ENCODE data around the gene NUP93.
A peak's percentile ranks its signal among the peaks of the same experiment; 100 is the strongest.

NUP93 gene

DNA sequence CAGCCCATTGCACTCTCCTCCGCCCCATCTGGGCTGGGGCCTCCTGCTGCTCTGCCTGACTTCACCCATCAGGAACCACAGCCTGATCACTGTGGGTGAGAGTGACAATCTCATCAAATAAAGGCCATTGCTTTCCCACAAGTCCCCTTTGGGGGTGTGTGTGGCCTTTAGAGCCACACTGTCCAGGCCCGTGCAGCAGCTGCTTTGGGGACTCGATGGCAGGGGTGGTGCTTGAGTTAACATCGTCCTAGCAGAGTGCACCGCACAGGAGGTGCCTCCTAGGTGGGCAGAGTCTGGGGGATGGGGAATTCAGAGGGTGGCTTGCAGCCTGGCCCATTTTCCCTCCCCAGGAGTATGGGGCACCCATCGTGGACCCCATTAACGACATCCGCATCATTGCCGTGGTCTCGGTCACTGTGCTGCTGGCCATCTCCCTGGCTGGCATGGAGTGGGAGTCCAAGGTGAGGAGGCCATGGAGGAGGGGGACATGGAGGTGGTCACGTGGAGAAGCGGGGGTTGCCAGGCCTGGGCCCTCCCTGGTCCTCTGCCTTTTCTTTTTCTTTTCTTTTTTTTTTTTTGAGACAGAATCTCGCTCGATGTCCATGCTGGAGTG, 140.5 kb downstream of the NUP93 start:
- H3K27me3 ChIP-seq (ENCODE audit: insufficient read depth, insufficient read length): no peaks in the 10 kb centered on the region
- TF ChIP-seq YY1 (IDR thresholded peaks at IDR 0.05; ENCODE audit: insufficient read depth, insufficient read length) (no peak), ZNF274 (IDR thresholded peaks at IDR 0.05; ENCODE audit: low read depth, low read length) (no peak), SUZ12 (IDR thresholded peaks at IDR 0.05; ENCODE audit: extremely low read depth, insufficient read depth, insufficient read length) (no peak)
- peaks cover 3% of the 10 kb centered on the region for H3K4me1 ChIP-seq (ENCODE audit: insufficient read depth, insufficient read length)
- H3K9ac ChIP-seq (ENCODE audit: insufficient read length, low read depth): no peak overlapping the region
- no peak overlapping the region for H3K4me3 ChIP-seq (ENCODE audit: insufficient read length, low read depth)
- H3K9me3 ChIP-seq (ENCODE audit: insufficient read depth, low read length): no peaks in the 10 kb centered on the region
- no peaks in the 10 kb centered on the region for H3K36me3 ChIP-seq (ENCODE audit: insufficient read depth, insufficient read length, low read length)
- no peak for DNase-seq (ENCODE audit: low read depth, low spot score)

DNA sequence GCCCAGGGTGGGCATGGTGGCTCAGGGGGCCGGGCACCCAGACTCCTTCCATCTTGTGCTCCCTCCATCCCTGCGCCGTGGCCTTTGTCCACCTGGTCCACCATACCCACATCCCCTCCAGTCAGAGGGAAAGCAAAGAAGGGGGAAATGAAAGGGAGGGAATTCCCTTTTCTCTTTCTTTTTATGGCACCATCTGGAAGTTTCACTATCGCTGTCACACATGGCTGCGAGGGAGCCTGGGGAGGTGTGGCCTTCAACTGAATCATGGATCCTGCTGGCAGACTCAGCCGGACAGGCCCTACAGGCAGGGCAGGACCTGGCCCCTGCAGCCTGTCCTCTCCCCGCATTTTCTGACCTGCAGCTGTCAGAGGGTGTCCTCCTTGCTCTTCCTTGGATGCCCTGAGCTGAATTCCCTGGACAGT, 141.3 kb downstream of the NUP93 start:
- Histone ChIP-seq H3K9me3 (ENCODE audit: insufficient read depth, low read length) (no peaks in the 10 kb centered on the region), H3K36me3 (ENCODE audit: insufficient read depth, insufficient read length, low read length) (no peaks in the 10 kb centered on the region), H3K4me1 (ENCODE audit: insufficient read depth, insufficient read length) (peaks cover 3% of the 10 kb centered on the region), H3K9ac (ENCODE audit: insufficient read length, low read depth) (peak overlapping the region; percentile 3), H3K27me3 (ENCODE audit: insufficient read depth, insufficient read length) (no peaks in the 10 kb centered on the region), H3K4me3 (ENCODE audit: insufficient read length, low read depth) (no peak overlapping the region)
- TF ChIP-seq ZNF274 (IDR thresholded peaks at IDR 0.05; ENCODE audit: low read depth, low read length) (no peak), SUZ12 (IDR thresholded peaks at IDR 0.05; ENCODE audit: extremely low read depth, insufficient read depth, insufficient read length) (no peak), YY1 (IDR thresholded peaks at IDR 0.05; ENCODE audit: insufficient read depth, insufficient read length) (no peak)
- no peak for DNase-seq (ENCODE audit: low read depth, low spot score)

- TF ChIP-seq SUZ12 (IDR thresholded peaks at IDR 0.05; ENCODE audit: extremely low read depth, insufficient read depth, insufficient read length): no peak
- no peak for TF ChIP-seq YY1 (IDR thresholded peaks at IDR 0.05; ENCODE audit: insufficient read depth, insufficient read length)
- TF ChIP-seq ZNF274 (IDR thresholded peaks at IDR 0.05; ENCODE audit: low read depth, low read length): no peak
- no peaks in the 10 kb centered on the region for H3K9me3 ChIP-seq (ENCODE audit: insufficient read depth, low read length)
- no peak overlapping the region for H3K4me3 ChIP-seq (ENCODE audit: insufficient read length, low read depth)
- H3K27me3 ChIP-seq (ENCODE audit: insufficient read depth, insufficient read length): no peaks in the 10 kb centered on the region
- no peak for DNase-seq (ENCODE audit: low read depth, low spot score)
- H3K4me1 ChIP-seq (ENCODE audit: insufficient read depth, insufficient read length): peaks cover 3% of the 10 kb centered on the region
- H3K36me3 ChIP-seq (ENCODE audit: insufficient read depth, insufficient read length, low read length): no peaks in the 10 kb centered on the region
- H3K9ac ChIP-seq (ENCODE audit: insufficient read length, low read depth): no peak overlapping the region
Observed at GRCh38 chr16:56872863-56873391, 143.0 kb downstream of the NUP93 start.

DNA sequence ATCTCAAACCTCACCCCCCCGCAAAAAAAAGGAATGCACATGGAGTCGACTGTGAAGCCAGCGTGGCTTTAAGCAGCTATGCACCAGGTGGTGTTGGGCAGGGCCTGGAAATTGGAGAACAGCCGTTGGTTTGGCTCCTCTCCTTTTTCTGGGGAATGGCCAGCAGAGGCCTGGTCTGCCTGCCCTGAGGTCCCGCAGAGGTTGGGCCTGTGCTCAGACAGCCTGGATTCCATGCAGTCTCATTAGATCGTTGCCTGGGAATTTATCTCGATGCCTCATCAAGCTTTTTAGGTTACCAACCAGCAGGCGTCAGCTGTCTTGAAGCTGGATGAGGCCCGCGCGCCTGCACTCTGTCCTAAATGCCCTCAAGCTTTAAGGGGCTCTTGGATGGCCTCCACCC, 144.9 kb downstream of the NUP93 start:
- Histone ChIP-seq H3K9me3 (ENCODE audit: insufficient read depth, low read length) (no peaks in the 10 kb centered on the region), H3K36me3 (ENCODE audit: insufficient read depth, insufficient read length, low read length) (no peaks in the 10 kb centered on the region), H3K9ac (ENCODE audit: insufficient read length, low read depth) (no peak overlapping the region), H3K4me3 (ENCODE audit: insufficient read length, low read depth) (no peak overlapping the region), H3K4me1 (ENCODE audit: insufficient read depth, insufficient read length) (peaks cover 3% of the 10 kb centered on the region), H3K27me3 (ENCODE audit: insufficient read depth, insufficient read length) (no peaks in the 10 kb centered on the region)
- DNase-seq (ENCODE audit: low read depth, low spot score): no peak
- no peak for TF ChIP-seq YY1 (IDR thresholded peaks at IDR 0.05; ENCODE audit: insufficient read depth, insufficient read length)
- no peak for TF ChIP-seq ZNF274 (IDR thresholded peaks at IDR 0.05; ENCODE audit: low read depth, low read length)
- no peak for TF ChIP-seq SUZ12 (IDR thresholded peaks at IDR 0.05; ENCODE audit: extremely low read depth, insufficient read depth, insufficient read length)

DNA sequence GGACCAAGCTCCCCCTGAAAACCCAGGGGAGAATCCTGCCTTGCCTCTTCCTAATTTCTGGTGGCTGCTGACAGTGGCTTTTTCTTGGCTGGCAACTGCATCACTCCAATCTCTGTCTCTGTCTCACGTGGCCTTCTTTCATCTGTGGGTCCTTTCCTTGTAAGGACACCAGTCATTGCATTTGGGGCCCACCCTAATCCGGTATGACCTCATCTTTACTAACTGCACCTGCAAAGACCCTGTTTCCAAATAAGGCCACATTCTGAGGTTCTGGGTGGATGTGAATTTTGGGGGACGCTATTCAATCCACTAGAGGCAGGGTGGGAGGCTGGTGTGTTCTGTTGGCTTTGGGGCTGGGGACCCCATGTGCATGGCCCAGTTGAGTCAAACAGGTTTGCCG, 146.1 kb downstream of the NUP93 start:
- Histone ChIP-seq H3K9me3 (ENCODE audit: insufficient read depth, low read length) (no peaks in the 10 kb centered on the region), H3K4me1 (ENCODE audit: insufficient read depth, insufficient read length) (peaks cover 3% of the 10 kb centered on the region), H3K27me3 (ENCODE audit: insufficient read depth, insufficient read length) (no peaks in the 10 kb centered on the region), H3K4me3 (ENCODE audit: insufficient read length, low read depth) (no peak overlapping the region), H3K36me3 (ENCODE audit: insufficient read depth, insufficient read length, low read length) (no peaks in the 10 kb centered on the region), H3K9ac (ENCODE audit: insufficient read length, low read depth) (no peak overlapping the region)
- TF ChIP-seq SUZ12 (IDR thresholded peaks at IDR 0.05; ENCODE audit: extremely low read depth, insufficient read depth, insufficient read length) (no peak), ZNF274 (IDR thresholded peaks at IDR 0.05; ENCODE audit: low read depth, low read length) (no peak), YY1 (IDR thresholded peaks at IDR 0.05; ENCODE audit: insufficient read depth, insufficient read length) (no peak)
- no peak for DNase-seq (ENCODE audit: low read depth, low spot score)

GRCh38 chr16:56877486-56878182, 147.7 kb downstream of the NUP93 start:
- peaks cover 3% of the 10 kb centered on the region for H3K4me1 ChIP-seq (ENCODE audit: insufficient read depth, insufficient read length)
- H3K27me3 ChIP-seq (ENCODE audit: insufficient read depth, insufficient read length): no peaks in the 10 kb centered on the region
- no peak overlapping the region for H3K9ac ChIP-seq (ENCODE audit: insufficient read length, low read depth)
- no peak overlapping the region for H3K4me3 ChIP-seq (ENCODE audit: insufficient read length, low read depth)
- H3K9me3 ChIP-seq (ENCODE audit: insufficient read depth, low read length): no peaks in the 10 kb centered on the region
- TF ChIP-seq YY1 (IDR thresholded peaks at IDR 0.05; ENCODE audit: insufficient read depth, insufficient read length) (no peak), SUZ12 (IDR thresholded peaks at IDR 0.05; ENCODE audit: extremely low read depth, insufficient read depth, insufficient read length) (no peak), ZNF274 (IDR thresholded peaks at IDR 0.05; ENCODE audit: low read depth, low read length) (no peak)
- DNase-seq (ENCODE audit: low read depth, low spot score): no peak
- H3K36me3 ChIP-seq (ENCODE audit: insufficient read depth, insufficient read length, low read length): no peaks in the 10 kb centered on the region

DNA sequence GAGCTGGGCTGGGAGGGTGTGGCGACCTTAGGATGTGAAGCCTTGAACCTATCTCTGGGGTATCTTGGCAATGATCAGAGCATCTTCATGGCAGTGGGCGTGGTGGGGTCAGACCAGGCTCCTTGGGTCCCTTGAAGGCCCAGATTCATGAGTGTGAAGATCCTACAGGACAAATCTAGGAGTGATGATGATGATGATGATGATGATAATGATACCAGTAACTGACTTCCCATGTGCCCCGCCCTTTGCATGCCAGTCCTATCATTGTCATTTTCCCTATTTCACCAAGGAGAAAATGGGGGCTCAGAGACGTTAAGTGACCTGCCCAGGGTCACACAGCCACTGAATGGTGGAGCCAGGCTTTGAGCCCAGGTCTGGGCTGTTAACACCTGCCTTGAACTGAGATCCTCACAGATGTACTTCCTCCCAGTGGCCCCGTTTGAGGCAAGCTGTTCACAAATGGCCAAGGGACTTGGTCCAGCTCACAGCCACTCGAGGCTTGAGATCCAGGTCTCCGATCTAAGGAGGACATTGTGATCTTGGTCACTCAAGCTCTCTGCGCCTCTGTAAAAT, 148.4 kb downstream of the NUP93 start:
- H3K36me3 ChIP-seq (ENCODE audit: insufficient read depth, insufficient read length, low read length): no peaks in the 10 kb centered on the region
- no peaks in the 10 kb centered on the region for H3K27me3 ChIP-seq (ENCODE audit: insufficient read depth, insufficient read length)
- DNase-seq (ENCODE audit: low read depth, low spot score): no peak
- no peaks in the 10 kb centered on the region for H3K4me1 ChIP-seq (ENCODE audit: insufficient read depth, insufficient read length)
- no peak overlapping the region for H3K4me3 ChIP-seq (ENCODE audit: insufficient read length, low read depth)
- no peak overlapping the region for H3K9ac ChIP-seq (ENCODE audit: insufficient read length, low read depth)
- H3K9me3 ChIP-seq (ENCODE audit: insufficient read depth, low read length): 0 out of 2 replicates have a peak, but pooled peaks cover under 1% of the 10 kb centered on the region
- TF ChIP-seq ZNF274 (IDR thresholded peaks at IDR 0.05; ENCODE audit: low read depth, low read length): no peak
- no peak for TF ChIP-seq SUZ12 (IDR thresholded peaks at IDR 0.05; ENCODE audit: extremely low read depth, insufficient read depth, insufficient read length)
- no peak for TF ChIP-seq YY1 (IDR thresholded peaks at IDR 0.05; ENCODE audit: insufficient read depth, insufficient read length)
